Measurements from ENCODE around the gene PAX8. TPM values are rescaled to one million over a fixed set of nuclear protein-coding genes. Genes with fewer than 3 reads are reported as not detected.

Gene PAX8
- total RNA-seq, 1 donor from 2014 or later = 0.71 TPM

DNA sequence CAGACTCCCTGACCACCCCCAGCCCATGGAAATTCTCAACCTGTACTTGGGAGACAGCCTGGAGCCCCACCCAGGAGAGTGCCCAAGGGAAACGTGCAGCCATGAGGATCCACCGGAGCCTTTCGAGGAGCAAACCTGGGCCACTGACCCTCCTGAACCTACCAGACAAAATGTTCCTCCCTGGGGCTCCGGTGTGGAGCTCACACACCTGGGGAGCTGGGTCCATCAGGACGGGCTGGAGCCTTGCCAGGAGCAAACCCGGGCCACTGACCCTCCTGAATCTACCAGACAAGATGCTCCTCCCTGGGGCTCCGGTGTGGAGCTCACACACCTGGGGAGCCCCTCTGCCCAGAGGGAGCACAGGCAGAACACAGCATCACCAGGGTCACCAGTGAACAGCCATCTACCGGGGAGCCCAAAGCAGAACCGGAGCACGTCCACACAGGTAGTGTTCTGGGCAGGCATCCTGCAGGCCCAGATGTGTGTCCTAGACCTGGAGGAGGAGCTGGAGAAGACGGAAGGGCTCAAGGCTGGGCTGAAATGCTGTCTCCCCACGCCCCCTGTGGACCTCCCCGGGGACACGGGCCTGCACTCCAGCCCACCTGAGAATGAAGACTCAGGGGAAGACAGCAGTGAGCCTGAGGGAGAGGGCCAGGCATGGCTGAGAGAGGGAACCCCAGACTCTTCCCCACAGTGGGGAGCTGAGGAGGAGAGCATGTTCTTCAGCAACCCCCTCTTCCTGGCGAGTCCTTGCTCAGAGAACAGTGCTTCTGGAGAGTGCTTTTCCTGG is 96.1 kb downstream of the PAX8 start:
- TF ChIP-seq CTCF (IDR thresholded peaks at IDR 0.05) = no peak
- intact Hi-C loops (cut with micrococcal nuclease) = no loop called here
- POLR2A ChIA-PET = interaction anchor here (1.5 kb wide), 1 partner anchor 8 kb away, joined by 12 read pairs; the partner anchor contains the start of gene PSD4
- Mint-ChIP-seq H3K4me1 (peaks cover 84% of the 10 kb centered on the region), H3K4me3 (no peak overlapping the region), H3K27ac (no peak overlapping the region), H3K36me3 (ENCODE audit: low read depth) (peaks cover 71% of the 10 kb centered on the region), H3K27me3 (no peaks in the 10 kb centered on the region), H3K9me3 (no peaks in the 10 kb centered on the region)
- CTCF ChIA-PET = interaction anchor here (0.7 to 2.7 kb wide), 3 partner anchors 12 to 45 kb away, joined by 3 to 16 read pairs (median 9); no protein-coding TSS in a partner anchor
- ATAC-seq (ENCODE audit: low read depth) = no peak
- no peak for DNase-seq

DNA sequence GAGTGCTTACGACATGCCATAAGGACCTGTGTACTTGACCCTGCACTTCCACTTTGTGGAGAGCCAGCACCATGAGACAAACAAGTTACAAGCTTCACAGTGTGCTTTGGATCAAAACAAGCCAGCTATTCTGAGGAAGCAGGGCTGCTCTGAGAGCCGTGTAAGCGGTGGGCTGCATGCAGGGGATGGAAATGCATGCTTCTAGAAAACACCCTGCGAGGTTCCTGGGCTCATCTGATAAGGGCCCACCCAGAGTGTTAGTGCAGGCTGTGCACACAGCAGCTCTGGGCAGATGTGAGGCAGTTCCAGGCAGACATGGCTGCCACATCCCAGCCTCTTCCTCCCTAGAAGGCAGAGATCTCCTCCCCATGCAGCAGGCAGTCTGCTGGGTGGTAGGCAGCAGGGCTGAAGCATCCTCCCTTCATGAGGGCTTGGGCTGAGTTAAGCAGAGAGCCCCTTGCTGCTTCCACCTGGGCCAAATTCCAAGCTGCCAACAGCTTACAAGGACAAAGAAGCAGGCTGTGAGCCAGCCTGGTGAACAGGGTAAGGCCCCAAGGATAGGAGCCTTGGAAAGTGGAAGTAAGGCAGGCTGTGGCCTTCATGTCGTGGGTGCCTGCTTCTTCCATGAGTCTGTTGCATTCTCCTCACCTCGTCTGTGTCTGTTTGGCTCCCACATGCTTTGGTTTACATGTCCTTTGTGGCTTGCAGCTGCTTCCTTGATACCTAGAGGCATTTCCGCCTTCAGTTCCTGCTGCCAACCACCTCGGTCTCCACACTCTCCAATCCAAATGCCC is 97.3 kb downstream of the PAX8 start:
- ChIA-PET POLR2A (interaction anchor here (0.6 to 1.7 kb wide), 6 partner anchors 10 to 595 kb away, joined by 3 to 7 read pairs (median 4); no protein-coding TSS in a partner anchor), CTCF (interaction anchor here (0.9 to 3.8 kb wide), 12 partner anchors 9 to 43 kb away, joined by 3 to 65 read pairs (median 4); no protein-coding TSS in a partner anchor)
- Mint-ChIP-seq H3K36me3 (ENCODE audit: low read depth) (peaks cover 74% of the 10 kb centered on the region), H3K4me1 (peaks cover 90% of the 10 kb centered on the region), H3K4me3 (no peak overlapping the region), H3K9me3 (no peaks in the 10 kb centered on the region), H3K27me3 (no peaks in the 10 kb centered on the region), H3K27ac (peak overlapping the region; percentile 19)
- ATAC-seq (ENCODE audit: low read depth) (no peak), DNase-seq (no peak)
- no peak for TF ChIP-seq CTCF (IDR thresholded peaks at IDR 0.05)
- intact Hi-C loops (cut with micrococcal nuclease) = no loop called here

DNA sequence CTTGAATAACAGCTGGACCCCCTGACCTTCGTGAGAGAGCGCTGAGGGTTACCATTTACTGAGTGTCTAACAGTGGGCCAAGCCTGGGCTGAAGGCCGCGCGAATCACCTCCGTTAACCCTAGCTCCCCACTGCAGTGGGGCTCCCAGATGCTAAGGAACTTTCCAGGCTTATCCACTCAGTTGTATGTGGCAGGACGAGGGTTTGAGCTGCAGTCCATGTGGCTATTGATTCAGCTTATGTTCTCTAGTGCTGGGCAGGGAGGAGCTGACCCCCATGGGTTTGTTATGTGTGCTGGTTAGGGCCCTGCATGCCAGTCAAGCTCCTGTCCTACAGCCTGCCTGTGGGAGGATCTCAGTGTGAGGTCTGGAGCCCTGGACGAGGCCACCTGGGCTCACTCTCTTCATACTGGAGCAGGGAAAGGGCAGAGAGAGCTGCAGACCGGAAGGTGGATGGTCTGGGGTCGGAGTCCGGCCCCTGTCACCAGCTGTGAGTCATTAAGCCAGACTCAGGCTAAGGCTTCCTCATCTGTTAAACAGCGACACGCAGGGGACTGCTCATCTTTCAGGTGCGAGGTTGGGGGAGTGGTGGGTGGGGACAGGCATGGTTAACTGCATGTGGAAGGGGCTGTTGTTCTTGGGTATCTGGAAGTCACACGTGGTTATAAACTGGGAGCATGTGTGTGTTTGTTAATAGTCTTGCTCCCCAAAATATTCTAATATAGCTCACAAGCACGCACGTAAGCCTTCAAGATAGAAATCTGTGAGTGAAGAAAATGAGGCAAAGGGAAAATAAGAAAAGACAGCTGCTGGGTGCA is 98.4 kb downstream of the PAX8 start:
- TF ChIP-seq CTCF (IDR thresholded peaks at IDR 0.05) = no peak
- DNase-seq (no peak), ATAC-seq (ENCODE audit: low read depth) (peak; percentile 38)
- no peaks in the 10 kb centered on the region for H3K9me3 Mint-ChIP-seq
- H3K4me3 Mint-ChIP-seq = peak overlapping the region; percentile 50
- POLR2A ChIA-PET = interaction anchor here (0.5 to 1.7 kb wide), 5 partner anchors 19 to 397 kb away, joined by 3 to 7 read pairs (median 6); no protein-coding TSS in a partner anchor
- H3K27me3 Mint-ChIP-seq = no peaks in the 10 kb centered on the region
- intact Hi-C loops (cut with micrococcal nuclease) = loop anchor here (1.0 kb wide), 1 partner anchor 42 kb away; no protein-coding TSS in a partner anchor
- H3K36me3 Mint-ChIP-seq (ENCODE audit: low read depth) = peaks cover 67% of the 10 kb centered on the region
- CTCF ChIA-PET = interaction anchor here (0.9 to 3.8 kb wide), 15 partner anchors 8 to 227 kb away, joined by 3 to 65 read pairs (median 3); no protein-coding TSS in a partner anchor
- H3K27ac Mint-ChIP-seq = peak overlapping the region; percentile 19
- peaks cover 92% of the 10 kb centered on the region for H3K4me1 Mint-ChIP-seq

- ChIA-PET CTCF (interaction anchor here (1.1 to 3.8 kb wide), 7 partner anchors 7 to 228 kb away, joined by 3 to 65 read pairs (median 5); no protein-coding TSS in a partner anchor), POLR2A (interaction anchor here (1.2 kb wide), 1 partner anchor 93 kb away, joined by 3 read pairs; no protein-coding TSS in a partner anchor)
- intact Hi-C loops (cut with micrococcal nuclease) = loop anchor here (1.0 to 10.0 kb wide), 3 partner anchors 41 to 1125 kb away; partner anchors contain the start of gene TMEM87B
- DNase-seq = no peak
- Mint-ChIP-seq H3K36me3 (ENCODE audit: low read depth) (peaks cover 64% of the 10 kb centered on the region), H3K9me3 (no peaks in the 10 kb centered on the region), H3K27ac (peak overlapping the region; percentile 19), H3K27me3 (peaks cover 2% of the 10 kb centered on the region), H3K4me1 (peaks cover 88% of the 10 kb centered on the region), H3K4me3 (no peak overlapping the region)
- ATAC-seq (ENCODE audit: low read depth) = no peak
- no peak for TF ChIP-seq CTCF (IDR thresholded peaks at IDR 0.05)
Measured at GRCh38 chr2:113179446-113180045, 99.2 kb downstream of the PAX8 start.

Measured in activated B cell treated with CpG ODN at 0.5 μM for 24 hours (primary cell).